ENCODE data around the gene PDE5A.

DNA sequence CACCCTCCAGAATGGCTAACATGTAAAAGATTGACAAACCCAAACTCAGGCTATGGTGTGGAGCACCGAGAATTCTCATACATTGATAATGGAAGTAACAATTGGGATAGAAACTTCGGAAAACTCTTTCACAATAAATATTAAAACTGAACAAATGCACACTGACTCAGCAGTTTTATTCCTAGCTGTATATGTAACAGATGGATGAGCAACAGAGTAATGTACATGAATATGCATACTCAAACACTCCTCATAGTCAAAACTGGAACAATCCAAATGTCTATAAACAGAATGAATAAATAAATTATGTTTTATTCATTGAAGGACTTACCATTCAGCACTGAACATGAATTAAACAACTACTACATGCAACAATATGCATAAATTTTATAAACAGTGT is 37.1 kb upstream of the PDE5A start:
- TF ChIP-seq TAF1 (IDR thresholded peaks at IDR 0.05; ENCODE audit: borderline replicate concordance, low read depth, low read length): no peak
- no peak for TF ChIP-seq POLR2A (IDR thresholded peaks at IDR 0.05; ENCODE audit: low read depth, low read length)
